DMS79 treated with DMSO at 0.1 percent for 48 hours (cell line): Measurements from ENCODE around the gene ID2.

ENCODE experiments used
- DNase-seq: peaks from one replicate; lab custom pipeline; 2025; lab: John Stamatoyannopoulos, UW

ID2 gene

DNA sequence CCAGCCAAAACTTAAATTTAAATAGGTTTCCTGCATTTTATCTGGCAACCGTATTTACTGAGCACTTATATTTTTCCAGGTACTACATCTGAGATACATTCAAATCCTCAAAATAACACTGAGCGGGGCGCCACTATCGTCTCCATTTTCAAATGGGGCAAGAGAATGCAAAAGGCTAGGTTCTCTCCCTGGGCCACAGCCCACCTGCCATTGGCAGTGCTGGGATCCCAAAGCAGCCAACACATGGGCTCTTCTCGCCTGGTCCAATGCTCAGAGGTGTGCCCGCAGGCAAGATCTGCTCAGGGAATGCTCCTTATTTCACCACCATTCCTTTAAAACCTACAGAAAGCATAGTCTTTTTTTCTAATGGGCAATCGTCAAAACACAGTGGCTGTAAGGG is 11.3 kb upstream of the ID2 start:
- DNase-seq: no peak

GRCh38 chr2:8671176-8671575 is 10.7 kb upstream of the ID2 start:
- no peak for DNase-seq

DNA sequence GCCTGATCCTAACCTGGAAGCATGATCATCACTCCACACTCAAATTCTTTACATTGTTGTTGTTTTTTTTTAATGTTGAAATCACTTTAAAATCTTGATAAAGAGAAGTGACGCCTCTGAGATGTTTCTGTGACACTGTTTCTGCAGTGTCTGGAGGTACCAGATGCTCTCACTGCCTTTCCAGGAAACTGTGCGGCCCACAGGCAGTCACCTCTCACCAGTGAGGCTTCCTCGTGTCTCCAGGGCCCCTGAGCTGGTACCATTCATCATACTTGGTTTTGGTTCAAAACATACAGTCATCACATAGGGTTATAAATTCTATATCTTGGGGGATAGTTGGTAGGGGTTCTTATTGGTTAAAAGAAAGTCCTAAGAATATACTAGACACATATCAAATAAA is 10.1 kb upstream of the ID2 start:
- DNase-seq: no peak

- DNase-seq: no peak
Observed at GRCh38 chr2:8672940-8673339, 8.9 kb upstream of the ID2 start.

DNA sequence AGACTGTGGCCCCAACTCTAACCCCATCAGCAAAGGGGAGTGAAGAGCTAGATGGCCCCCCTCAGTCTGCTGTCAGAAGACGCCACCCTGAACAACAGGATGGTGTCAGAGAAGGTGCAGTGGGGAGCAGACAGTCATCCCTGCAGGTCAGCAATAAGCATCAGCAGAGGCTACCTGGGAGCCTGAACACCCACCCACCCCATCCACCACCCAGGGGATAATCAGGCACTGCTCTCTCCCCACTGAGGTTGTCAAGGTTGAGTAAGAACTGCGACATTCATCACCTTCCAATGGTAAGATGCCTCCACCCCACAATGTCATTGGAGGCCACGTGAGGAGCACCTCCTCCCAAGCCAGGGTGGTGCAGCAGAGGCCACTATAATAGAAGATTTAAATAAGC is 8.5 kb upstream of the ID2 start:
- DNase-seq: no peak

GRCh38 chr2:8674420-8675009 is 7.3 kb upstream of the ID2 start:
- no peak for DNase-seq

GRCh38 chr2:8675543-8675942 is 6.3 kb upstream of the ID2 start:
- DNase-seq: no peak

GRCh38 chr2:8676191-8676920 is 5.5 kb upstream of the ID2 start:
- DNase-seq: no peak

DNA sequence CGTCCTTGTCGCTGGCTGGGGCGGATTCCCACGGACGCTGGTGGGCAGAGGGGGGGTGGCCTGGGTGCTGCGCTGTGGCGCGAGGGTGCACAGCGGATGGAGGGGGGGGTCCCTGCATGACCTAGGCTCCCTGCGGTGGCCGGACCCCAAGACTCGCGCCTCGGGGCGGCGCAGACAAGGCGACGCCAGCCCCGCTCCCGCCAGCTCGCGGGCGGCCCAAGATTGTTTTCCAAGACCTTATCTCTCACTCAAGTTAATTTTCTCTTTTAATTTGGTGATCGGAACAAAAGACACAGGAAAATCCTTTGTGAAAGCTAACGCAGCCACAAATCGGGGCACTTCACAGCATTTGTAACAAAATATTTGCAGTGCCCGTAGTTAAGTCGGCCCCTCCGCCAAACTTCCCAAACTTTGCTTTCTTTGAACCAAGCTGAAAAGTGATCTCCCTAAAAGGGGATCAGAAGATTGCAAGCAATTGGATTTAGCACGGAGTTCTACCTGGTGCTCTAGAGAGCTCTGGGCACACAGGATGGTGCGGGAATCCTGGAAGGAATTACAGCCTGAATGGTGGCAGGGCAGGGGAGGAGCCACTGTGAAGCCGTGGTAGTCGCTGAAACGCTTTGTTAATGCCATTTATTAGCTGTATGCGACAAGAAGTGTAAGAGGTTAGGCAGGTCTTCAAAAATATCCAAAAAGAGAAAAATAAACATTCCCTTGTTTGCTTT is 4.8 kb upstream of the ID2 start:
- DNase-seq: no peak

GRCh38 chr2:8677646-8678592 is 3.9 kb upstream of the ID2 start:
- DNase-seq: peak; percentile 97

DNA sequence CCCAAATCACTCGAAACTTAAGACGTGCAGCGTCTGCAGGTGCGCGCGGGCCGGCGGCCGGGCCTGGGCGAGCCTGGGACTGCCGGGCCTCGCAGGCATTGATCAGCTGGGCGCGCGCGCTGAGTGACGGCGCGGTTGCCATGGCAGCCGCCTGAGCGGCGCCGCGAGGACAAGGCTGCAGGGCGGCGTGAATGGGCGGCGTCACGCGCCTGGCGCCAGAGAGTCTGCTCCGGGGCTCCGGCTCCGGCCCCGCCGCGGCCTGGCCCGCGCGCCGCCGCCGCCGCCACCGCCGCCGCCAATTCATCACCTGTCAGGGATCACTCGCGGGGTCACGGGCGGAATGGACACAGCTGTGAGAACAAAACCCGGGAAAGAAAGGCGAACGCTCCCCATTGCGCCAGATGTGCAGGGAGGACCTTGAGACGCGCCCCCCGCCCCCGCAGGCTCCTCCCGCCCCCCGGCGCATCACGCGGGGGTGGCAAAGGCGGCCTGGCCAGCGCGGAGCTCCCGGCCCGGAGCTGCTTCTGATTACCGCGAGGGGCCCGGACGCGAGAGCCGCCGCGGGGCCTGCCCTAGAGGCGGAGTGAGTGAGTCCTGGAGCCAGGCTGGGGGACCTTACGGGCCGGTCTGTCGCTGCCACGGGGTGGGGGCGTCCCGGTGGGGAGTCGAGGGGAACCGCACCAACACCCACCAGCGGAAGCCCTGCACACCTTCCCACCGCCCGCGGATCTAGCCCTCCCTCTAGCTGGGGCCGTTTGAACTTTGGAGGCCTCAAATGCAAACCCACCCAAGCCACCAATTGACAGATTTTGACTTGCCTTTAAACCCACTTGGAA is 2.9 kb upstream of the ID2 start:
- peak; percentile 86 for DNase-seq

- no peak for DNase-seq
Observed at GRCh38 chr2:8679567-8679826, 2.4 kb upstream of the ID2 start.

DNA sequence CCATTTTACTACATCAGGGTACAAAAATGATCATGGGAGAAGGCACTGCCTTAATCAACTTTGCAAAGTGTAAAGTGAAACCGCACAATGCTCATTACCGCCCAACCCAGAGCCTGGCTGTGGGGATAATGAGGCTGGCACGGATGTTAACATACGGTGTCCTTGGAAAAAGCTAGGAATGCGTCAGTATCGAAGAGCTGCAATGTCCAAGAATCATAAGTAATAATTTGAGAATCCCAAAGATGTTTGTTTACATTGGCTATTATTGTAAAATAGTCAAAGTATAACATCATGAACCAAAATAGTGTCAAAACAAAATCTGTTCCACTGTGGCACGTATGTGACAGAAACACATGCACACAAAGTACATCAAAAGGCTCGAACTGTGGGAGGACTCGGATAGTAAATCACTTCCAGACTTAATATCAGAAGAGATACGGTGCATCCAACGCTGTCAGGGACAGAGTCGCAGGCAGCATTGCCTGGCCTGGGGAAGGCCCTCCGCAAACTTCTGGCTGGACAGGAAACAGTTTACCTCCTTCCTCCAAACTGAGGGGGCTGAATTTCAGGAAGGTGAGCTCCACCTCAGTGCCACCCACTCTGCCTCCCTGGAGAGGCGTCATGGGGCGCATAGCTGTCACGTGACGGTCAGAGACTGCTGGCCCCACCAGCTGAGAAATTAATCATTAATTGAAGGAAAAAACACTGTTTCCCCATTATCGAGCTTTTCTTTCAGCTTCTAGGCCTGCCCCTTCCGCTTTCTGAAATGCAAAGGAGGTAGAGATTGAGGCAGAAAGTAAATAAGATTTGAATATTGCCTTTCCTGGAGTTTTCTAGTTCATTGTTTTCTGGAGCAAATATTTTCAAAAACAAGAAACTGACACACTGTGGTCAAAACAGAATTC is 1.8 kb upstream of the ID2 start:
- DNase-seq: peak; percentile 74

GRCh38 chr2:8680822-8681760 is 765 bp upstream of the ID2 start:
- peak; percentile 87 for DNase-seq

GRCh38 chr2:8682719-8683667 is 1.1 kb downstream of the ID2 start:
- peak; percentile 41 for DNase-seq

GRCh38 chr2:8684540-8684877 is 2.7 kb downstream of the ID2 start:
- DNase-seq: peak; percentile 66

- peak; percentile 66 for DNase-seq
Observed at GRCh38 chr2:8684878-8685696, 3.2 kb downstream of the ID2 start.
